Suprapubic skin (tissue), 4 donors: ENCODE results near the gene SRPK1.

Experiments used
- CTCF ChIP-seq, 2 donors: fragments of 200-600 bp in 1 of 2; fragments of 450-650 bp in 1 of 2; sonication (generic) in 1 of 2; IDR thresholded peaks; one replicate each; pipeline ENCODE4 v1.5.1; 2016 to 2019; ENCODE audit warnings: antibody characterized with exemption in 2 of 2, mild to moderate bottlenecking in 1 of 2, moderate library complexity in 1 of 2
- EP300 ChIP-seq: sonication (generic); formaldehyde crosslinking; IDR thresholded peaks from one replicate; pipeline ENCODE4 v1.6.1; 2017; ENCODE audit warnings: antibody characterized with exemption
- POLR2A ChIP-seq, 2 donors: fragments of 450-650 bp; IDR thresholded peaks; one replicate each; pipeline ENCODE4 v1.6.1; 2017; ENCODE audit warnings: antibody characterized with exemption in 2 of 2, mild to moderate bottlenecking in 2 of 2, moderate library complexity in 2 of 2
- POLR2AphosphoS5 ChIP-seq, 3 donors: sonication (generic); formaldehyde crosslinking; IDR thresholded peaks; one replicate each; pipeline ENCODE4 v1.6.1; 2017; ENCODE audit warnings: antibody characterized with exemption in 3 of 3

DNA sequence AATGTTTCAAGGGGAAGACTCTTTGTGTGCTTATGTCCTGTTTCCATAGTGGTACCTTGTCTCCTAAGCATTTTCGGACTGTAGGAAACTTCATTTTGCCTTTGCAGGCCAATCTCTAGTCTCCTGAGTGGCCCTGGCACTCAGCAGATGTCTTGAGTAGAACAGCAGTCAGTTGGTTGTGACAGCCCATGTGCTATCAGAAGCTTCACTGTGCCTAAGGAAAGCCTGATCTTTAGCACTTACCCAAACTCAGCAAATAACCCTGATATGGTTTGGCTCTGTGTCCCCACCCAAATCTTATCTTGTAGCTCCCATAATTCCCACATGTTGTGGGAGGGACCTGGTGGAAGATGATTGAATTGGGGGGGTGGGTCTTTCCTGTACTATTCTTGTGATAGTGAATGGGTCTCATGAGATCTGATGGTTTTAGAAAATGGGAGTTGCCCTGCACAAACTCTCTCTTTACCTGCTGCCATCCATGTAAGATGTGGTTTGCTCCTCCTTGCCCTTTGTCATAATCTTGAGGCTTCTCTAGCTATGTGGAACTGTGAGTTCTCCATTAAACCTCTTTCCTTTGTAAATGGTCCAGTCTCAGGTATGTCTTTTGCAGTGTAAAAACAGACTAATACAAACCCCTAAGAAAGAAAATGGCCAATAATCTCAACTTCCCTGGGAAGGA lies 15.9 kb upstream of the SRPK1 start:
- no peak for TF ChIP-seq CTCF (IDR thresholded peaks at IDR 0.05)
- no peak for TF ChIP-seq POLR2AphosphoS5 (IDR thresholded peaks at IDR 0.05)
- no peak for TF ChIP-seq EP300
- TF ChIP-seq POLR2A (IDR thresholded peaks at IDR 0.05), result no peak
